Activated T-cell treated with anti-CD3 and anti-CD28 coated beads for 1 hour (primary cell): Measurements from ENCODE around the gene PCDHGB5.
A peak's percentile ranks its signal among the peaks of the same experiment; 100 is the strongest.
"Not testable (repeated sequence)": the region's sequence is repeated elsewhere in the genome, so short reads cannot be mapped to it uniquely, and the experiment has no call there.

ENCODE experiments used
- DNase-seq: peaks from one replicate; pipeline ENCODE4 v3.0.0-alpha.2; 2020; ENCODE audit warnings: low read depth

The PCDHGB5 gene

DNA sequence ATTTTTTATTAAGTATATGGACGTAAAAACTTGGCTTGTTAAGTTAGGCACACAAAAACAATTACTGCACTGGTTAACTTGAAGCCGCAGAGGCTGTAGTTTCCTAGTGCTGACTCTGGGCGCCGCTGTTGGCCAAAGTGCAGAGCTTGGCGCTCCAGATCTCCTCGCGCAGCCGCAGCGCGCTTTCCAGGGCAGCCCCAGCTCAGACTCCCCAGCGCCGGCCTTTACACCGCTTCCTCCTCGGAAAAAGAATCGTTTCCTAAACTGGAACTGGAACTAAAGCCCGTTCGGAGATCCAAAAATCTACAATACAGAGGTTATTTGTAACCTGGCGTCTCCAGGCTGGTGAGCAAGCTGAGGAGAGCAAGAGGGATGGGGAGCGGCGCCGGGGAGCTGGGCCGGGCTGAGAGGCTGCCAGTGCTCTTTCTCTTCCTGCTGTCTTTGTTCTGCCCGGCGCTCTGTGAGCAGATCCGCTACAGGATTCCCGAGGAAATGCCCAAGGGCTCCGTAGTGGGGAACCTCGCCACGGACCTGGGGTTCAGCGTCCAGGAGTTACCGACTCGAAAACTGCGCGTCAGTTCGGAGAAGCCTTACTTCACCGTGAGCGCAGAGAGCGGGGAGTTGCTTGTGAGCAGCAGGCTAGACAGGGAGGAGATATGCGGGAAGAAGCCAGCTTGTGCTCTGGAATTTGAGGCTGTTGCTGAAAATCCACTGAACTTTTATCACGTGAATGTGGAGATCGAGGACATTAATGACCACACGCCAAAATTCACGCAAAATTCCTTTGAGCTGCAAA lies at the start of gene PCDHGB5:
Gene PCDHGB5, plus strand, starts transcription at position 192 of the 796 bp plus-strand sequence. Its CDS starts 181 bp downstream, at position 373.
- DNase-seq: not testable (repeated sequence)

DNA sequence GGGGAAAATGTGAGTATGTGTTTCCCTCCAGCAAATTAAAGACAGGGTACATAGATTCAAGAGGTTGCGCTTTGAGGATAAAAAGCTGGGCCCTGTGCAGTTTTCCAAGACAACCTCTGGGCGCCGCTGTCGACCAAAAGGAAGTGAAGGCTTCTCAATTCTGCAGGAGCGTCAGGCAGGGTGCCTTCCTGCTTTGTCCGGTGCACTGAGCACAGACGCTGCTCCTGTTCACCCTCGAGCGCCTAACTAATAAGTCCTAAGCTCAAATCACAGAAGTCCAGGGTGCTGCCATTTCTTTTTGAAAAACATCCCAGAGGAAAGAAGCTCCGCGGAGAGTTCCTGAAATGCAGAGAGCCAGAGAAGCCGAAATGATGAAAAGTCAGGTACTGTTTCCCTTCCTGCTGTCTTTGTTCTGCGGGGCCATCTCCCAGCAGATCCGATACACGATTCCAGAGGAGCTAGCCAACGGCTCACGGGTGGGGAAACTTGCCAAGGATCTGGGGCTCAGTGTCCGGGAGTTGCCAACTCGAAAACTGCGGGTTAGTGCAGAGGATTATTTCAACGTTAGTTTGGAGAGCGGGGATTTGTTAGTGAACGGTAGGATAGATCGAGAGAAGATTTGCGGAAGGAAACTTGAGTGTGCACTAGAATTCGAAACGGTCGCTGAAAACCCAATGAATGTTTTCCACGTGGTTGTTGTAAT lies 47.7 kb upstream of the PCDHGB5 start, which contains the start of gene PCDHGB1:
Gene PCDHGB1, plus strand, starts transcription at position 183 of the 703 bp plus-strand sequence. Its CDS starts 162 bp downstream, at position 345.
- peak; percentile 11 for DNase-seq

DNA sequence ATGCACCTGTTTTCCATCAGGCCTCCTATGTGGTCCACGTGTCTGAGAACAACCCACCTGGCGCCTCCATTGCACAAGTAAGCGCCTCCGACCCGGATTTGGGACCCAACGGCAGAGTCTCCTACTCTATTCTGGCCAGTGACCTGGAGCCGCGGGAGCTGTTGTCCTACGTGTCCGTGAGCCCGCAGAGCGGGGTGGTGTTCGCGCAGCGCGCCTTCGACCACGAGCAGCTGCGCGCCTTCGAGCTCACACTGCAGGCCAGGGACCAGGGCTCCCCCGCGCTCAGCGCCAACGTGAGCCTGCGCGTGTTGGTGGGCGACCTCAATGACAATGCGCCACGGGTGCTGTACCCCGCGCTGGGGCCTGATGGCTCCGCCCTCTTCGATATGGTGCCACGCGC lies 46.2 kb upstream of the PCDHGB5 start:
- no peak for DNase-seq

DNA sequence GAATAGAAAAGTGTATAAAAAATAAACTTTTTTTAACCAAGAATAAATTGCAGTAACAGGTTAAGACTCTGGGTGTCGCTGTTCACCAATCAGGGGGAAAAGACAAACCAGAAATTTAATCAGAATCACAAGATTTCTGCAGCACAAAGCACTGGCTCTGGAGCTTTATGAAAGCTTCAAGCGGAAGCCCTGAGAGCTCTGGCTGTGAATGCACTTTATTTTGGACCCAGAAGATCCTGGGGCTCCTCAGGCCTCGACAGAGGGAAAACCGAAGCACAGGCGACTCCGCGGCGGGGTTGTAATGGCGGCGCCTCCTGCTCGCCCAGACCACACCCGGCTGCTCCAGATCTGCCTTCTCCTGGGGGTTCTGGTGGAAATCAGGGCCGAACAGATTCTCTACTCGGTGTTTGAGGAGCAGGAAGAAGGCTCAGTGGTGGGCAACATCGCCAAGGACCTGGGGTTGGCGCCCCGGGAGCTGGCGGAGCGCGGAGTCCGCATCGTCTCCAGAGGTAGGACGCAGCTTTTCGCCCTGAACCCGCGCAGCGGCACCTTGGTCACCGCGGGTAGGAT lies 42.8 kb upstream of the PCDHGB5 start, which contains the start of gene PCDHGA4:
Gene PCDHGA4, plus strand, starts transcription at position 122 of the 570 bp plus-strand sequence. Its CDS starts 87 bp downstream, at position 209.
- no peak for DNase-seq

DNA sequence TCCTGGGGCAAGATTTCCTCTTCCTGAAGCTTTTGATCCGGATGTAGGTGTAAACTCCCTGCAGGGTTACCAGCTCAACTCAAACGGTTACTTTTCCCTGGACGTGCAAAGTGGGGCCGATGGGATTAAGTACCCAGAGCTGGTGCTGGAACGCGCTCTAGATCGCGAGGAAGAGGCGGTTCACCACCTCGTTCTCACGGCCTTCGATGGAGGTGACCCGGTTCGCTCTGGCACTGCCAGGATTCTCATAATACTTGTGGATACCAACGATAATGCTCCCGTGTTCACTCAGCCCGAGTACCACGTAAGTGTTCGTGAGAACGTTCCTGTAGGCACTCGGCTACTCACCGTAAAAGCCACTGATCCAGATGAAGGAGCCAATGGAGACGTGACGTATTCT lies 42.1 kb upstream of the PCDHGB5 start:
- DNase-seq: no peak

DNA sequence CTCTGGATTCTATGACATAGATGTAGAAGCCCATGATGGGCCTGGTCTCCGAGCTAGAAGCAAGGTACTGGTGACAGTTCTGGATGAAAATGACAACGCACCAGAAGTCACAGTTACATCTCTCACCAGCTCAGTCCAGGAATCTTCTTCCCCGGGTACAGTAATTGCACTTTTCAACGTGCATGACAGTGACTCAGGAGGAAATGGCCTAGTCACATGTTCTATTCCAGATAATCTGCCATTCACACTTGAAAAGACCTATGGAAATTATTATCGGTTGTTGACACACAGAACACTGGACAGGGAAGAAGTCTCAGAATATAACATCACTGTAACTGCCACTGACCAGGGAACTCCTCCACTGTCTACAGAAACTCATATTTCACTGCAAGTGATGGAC lies 41.6 kb upstream of the PCDHGB5 start:
- DNase-seq: no peak

DNA sequence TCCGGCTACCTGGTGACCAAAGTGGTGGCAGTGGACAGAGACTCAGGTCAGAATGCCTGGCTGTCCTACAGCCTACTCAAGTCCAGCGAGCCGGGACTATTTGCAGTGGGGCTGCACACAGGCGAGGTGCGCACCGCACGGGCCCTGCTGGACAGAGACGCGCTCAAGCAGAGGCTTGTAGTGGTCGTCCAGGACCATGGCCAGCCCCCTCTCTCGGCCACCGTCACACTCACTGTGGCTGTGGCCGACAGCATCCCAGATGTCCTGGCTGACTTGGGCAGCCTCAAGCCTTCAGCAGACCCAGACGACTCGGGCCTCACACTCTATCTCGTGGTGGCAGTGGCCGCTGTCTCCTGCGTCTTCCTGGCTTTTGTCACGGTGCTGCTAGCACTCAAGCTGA lies 40.8 kb upstream of the PCDHGB5 start:
- DNase-seq: no peak

DNA sequence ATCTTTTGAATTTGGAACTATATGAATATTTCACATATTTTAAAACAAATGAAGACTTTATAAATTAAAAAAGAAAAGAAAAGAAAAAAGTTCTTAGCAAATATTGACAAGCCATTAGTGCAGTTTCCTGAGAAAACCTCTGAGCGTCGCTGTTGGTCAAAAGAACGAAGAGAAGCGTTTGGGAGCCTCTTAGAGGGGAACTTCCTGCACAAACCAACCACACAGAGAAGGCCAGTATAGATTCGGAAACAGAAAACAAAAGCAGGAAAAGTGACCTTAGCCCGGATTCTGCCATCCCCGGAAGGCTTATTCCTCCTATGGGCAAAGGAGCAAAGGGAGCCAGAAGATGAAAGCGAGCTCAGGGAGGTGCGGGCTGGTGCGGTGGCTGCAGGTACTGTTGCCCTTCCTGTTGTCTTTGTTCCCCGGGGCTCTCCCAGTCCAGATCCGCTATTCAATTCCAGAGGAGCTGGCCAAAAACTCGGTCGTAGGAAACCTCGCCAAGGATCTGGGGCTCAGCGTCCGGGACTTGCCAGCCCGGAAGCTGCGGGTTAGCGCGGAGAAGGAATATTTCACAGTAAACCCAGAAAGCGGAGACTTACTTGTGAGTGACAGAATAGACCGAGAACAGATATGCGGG lies 37.8 kb upstream of the PCDHGB5 start, which contains the start of gene PCDHGB2:
Gene PCDHGB2, plus strand, starts transcription at position 205 of the 637 bp plus-strand sequence. Its CDS starts 142 bp downstream, at position 347.
- DNase-seq: no peak

DNA sequence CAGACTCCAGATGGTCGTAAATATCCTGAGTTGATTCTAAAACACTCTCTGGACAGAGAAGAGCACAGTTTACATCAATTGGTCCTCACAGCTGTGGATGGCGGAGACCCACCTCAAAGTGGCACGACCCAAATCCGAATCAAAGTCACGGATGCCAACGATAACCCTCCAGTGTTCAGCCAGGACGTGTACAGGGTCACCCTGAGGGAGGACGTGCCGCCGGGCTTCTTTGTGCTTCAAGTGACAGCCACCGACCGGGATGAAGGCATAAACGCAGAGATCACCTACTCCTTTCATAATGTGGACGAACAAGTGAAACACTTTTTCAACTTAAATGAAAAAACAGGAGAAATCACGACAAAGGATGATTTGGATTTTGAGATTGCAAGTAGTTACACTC lies 37.1 kb upstream of the PCDHGB5 start:
- no peak for DNase-seq

DNA sequence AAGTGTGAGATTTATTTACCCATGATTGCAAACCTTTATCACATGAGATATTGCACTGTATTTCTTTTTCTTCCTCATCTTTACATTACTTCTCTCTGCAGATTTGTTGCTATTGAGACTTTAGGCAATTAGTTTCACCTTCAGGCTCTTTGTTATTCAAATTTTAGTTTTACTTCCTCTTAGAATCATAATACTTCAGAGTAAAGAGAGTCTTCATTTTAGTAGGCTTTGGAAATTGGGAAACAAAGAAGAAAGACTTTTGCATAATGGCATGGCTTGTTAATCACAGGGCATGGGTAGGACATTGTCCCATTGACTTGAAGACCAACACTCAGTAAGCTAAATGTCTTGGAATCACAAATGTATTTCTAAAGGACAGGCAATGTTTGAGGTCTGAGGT lies 35.0 kb upstream of the PCDHGB5 start:
- no peak for DNase-seq

DNA sequence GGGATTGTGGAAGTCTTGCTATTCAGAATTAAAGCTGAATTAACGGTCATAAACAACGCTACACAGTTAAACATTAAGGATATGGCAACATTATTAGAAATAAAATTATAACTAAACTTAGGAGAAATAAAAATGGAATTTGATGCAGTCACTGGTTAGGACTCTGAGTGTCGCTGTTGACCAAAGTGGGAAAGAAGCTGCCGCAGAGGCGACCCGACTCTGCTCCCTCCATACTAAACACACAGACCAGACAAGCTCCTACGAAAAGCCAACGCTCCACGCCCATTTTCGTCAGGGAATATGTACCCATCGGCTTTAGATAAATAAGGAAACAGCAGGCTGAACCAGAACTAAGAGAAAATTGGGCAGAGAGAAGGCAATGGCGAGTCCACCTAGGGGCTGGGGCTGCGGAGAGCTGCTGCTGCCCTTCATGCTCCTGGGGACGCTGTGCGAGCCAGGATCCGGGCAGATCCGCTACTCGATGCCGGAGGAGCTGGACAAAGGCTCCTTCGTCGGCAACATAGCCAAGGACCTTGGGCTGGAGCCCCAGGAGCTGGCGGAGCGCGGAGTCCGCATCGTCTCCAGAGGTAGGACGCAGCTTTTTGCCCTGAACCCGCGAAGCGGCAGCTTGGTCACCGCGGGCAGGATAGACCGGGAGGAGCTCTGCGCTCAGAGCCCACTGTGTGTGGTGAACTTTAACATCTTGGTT lies 33.6 kb upstream of the PCDHGB5 start, which contains the start of gene PCDHGA5:
Gene PCDHGA5, plus strand, starts transcription at position 211 of the 709 bp plus-strand sequence. Its CDS starts 169 bp downstream, at position 380.
- no peak for DNase-seq

DNA sequence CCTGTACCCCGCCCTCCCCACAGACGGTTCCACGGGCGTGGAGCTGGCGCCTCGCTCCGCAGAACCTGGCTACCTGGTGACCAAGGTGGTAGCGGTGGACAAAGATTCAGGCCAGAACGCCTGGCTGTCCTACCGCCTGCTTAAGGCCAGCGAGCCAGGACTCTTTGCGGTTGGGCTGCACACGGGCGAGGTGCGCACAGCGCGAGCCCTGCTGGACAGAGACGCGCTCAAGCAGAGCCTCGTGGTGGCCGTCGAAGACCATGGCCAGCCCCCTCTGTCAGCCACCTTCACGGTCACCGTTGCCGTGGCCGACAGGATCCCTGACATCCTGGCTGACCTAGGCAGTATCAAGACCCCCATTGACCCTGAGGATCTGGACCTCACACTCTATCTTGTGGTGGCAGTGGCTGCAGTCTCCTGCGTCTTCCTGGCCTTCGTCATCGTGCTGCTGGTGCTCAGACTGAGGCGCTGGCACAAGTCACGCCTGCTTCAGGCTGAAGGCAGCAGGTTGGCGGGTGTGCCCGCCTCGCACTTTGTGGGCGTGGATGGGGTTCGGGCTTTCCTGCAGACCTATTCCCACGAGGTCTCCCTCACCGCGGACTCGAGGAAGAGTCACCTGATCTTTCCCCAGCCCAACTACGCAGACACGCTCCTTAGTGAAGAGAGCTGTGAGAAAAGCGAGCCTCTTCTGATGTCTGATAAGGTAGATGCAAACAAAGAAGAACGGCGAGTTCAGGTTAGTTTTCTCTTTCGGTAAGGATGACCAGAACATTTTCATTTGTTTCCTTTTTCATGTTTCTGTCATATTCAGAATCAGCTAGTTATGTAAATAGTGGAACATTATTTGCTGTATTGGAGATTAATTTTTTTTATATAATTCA lies 31.5 kb upstream of the PCDHGB5 start:
- DNase-seq: no peak

DNA sequence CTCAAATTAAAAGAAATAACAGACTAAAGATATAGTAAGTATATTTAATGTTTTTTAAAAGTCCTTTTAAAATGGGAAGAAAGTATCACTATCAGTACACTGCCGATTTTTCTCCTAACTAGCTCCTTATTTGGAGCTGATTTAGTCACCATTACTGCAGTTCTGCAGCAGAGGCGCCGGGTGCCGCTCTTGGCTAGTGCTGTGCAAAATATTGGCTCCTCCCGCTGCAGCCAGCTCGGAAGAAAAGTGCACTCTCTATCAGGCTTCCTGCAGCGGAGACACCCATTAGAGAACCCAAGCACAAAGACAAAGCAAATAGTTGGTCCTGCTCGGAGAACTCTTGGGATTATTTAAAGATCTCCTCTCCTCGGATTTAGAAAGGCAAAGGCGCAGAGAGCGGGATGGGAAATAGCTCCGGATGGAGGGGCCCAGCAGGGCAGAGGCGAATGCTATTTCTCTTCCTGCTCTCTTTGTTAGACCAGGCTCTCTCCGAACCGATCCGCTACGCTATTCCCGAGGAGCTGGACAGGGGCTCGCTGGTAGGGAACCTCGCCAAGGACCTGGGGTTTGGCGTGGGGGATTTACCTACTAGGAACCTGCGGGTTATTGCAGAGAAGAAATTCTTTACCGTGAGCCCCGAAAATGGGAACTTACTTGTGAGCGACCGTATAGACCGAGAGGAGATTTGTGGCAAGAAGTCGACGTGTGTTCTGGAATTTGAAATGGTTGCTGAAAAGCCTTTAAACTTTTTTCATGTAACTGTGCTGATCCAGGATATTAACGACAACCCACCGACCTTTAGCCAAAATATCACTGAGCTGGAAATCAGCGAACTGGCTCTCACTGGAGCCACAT lies 27.5 kb upstream of the PCDHGB5 start, which contains the start of gene PCDHGB3:
Gene PCDHGB3, plus strand, starts transcription at position 249 of the 855 bp plus-strand sequence. Its CDS starts 153 bp downstream, at position 402.
- DNase-seq: no peak

DNA sequence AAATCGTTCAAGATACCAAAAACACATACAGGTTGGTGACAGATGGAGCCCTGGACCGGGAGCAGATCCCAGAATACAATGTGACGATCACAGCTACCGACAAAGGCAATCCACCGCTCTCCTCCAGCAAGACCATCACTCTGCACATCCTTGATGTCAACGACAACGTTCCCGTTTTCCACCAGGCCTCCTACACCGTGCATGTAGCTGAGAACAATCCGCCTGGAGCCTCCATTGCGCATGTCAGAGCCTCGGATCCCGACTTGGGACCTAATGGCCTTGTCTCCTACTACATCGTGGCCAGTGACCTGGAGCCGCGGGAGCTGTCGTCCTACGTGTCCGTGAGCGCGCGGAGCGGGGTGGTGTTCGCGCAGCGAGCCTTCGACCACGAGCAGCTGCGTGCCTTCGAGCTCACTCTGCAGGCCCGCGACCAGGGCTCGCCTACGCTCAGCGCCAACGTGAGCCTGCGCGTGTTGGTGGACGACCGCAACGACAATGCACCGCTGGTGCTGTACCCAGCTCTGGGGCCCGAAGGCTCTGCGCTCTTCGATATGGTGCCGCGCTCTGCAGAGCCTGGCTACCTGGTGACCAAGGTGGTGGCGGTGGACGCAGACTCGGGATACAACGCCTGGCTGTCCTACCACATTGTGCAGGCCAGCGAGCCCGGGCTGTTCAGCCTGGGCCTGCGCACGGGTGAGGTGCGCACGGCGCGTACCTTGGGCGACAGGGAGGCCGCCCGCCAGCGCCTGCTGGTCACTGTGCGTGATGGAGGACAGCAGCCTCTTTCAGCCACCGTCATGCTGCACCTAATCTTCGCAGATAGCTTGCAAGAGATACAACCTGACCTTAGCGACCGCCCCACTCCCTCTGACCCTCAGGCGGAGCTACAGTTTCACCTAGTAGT lies 25.9 kb upstream of the PCDHGB5 start:
- DNase-seq: no peak

DNA sequence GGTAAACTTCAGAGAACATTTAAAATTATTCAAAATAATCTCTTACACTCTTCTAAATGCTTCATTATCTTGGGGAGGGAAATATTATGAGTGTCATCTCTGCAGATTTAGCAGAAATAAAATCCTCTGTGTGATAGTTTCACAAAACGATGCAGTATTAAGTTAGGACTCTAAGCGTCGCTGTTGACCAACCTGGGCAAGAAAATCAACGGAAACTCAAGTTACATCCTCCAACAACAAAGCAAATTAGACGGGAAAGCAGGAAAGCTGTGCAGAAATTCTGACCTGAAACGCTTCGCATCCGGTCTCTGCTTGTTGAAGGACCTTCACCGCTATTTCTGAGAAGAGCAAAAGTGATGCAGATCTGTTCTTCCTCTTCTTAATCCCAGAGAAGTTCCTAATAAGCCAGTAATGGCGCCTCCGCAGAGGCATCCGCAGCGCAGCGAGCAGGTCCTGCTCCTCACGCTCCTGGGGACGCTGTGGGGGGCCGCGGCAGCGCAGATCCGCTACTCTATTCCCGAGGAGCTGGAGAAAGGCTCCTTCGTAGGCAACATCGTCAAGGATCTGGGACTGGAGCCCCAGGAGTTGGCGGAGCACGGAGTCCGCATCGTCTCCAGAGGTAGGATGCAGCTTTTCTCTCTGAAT lies 24.0 kb upstream of the PCDHGB5 start, which contains the start of gene PCDHGA6:
Gene PCDHGA6, plus strand, starts transcription at position 219 of the 645 bp plus-strand sequence. Its CDS starts 193 bp downstream, at position 412.
- DNase-seq: no peak

DNA sequence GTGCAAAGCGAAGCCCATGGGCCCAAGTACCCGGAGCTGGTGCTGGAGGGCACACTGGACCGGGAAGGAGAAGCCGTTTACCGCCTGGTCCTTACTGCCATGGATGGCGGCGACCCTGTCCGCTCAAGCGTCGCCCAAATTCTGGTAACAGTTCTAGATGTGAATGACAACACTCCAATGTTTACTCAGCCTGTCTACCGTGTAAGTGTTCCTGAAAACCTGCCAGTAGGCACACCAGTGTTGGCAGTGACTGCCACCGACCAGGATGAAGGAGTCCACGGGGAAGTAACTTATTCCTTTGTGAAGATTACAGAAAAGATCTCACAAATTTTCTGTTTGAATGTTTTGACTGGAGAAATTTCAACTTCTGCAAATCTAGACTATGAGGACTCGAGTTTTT lies 23.1 kb upstream of the PCDHGB5 start:
- no peak for DNase-seq

DNA sequence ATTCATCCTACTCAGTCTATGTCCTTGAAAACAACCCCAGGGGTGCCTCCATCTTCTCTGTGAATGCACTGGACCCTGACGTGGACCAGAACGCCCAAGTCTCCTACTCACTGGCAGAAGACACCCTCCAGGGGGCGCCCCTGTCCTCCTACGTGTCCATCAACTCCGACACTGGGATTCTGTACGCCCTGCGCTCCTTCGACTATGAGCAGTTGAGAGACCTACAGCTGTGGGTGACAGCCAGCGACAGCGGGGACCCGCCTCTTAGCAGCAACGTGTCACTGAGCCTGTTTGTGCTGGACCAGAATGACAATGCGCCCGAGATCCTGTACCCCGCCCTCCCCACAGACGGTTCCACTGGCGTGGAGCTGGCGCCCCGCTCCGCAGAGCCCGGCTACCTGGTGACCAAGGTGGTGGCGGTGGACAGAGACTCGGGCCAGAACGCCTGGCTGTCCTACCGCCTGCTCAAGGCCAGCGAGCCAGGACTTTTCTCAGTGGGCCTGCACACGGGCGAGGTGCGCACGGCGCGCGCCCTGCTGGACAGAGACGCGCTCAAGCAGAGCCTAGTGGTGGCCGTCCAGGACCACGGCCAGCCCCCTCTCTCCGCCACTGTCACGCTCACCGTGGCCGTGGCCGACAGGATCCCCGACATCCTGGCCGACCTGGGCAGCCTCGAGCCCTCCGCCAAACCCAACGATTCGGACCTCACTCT lies 22.1 kb upstream of the PCDHGB5 start:
- not testable (repeated sequence) for DNase-seq
